C4-2B (cell line): ENCODE results near the gene PLEKHA5.

Experiments used
- H3K27ac ChIP-seq: fragments of 450-650 bp; 2 replicates; pipeline ENCODE4 v1.5.1; 2017
- ZFX ChIP-seq: fragments of 450-650 bp; IDR thresholded peaks from 2 replicates; pipeline ENCODE4 v1.6.1; 2017
- TF ChIP-seq, protein P1 (sequence below): fragments of 450-650 bp; conservative IDR thresholded peaks from 2 replicates; pipeline ENCODE4 v1.5.1; 2017; ENCODE audit warnings: mild to moderate bottlenecking

Gene PLEKHA5

DNA sequence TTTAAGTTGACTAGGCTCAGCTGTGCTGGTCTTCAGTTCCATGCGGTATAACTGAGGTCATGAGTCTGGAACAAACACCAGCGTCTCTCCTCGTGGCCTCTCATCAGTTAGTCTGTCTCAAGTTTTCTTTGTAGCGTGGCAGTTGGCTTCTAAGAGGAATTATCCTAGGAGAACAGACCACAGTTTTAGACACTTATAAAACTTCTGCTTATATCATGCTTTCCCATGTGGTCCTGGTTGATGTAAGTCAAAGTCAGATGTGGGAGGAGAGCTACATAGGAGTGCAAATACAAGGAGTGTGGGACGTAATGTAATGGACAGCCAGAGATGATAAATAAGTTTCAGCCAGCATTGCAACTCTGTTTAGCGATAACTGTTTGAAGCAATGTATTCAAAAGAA lies 14.8 kb downstream of the PLEKHA5 start:
- no peak overlapping the region for H3K27ac ChIP-seq
- TF ChIP-seq, protein P1, sequence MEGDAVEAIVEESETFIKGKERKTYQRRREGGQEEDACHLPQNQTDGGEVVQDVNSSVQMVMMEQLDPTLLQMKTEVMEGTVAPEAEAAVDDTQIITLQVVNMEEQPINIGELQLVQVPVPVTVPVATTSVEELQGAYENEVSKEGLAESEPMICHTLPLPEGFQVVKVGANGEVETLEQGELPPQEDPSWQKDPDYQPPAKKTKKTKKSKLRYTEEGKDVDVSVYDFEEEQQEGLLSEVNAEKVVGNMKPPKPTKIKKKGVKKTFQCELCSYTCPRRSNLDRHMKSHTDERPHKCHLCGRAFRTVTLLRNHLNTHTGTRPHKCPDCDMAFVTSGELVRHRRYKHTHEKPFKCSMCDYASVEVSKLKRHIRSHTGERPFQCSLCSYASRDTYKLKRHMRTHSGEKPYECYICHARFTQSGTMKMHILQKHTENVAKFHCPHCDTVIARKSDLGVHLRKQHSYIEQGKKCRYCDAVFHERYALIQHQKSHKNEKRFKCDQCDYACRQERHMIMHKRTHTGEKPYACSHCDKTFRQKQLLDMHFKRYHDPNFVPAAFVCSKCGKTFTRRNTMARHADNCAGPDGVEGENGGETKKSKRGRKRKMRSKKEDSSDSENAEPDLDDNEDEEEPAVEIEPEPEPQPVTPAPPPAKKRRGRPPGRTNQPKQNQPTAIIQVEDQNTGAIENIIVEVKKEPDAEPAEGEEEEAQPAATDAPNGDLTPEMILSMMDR, result no peak
- TF ChIP-seq ZFX, result no peak

DNA sequence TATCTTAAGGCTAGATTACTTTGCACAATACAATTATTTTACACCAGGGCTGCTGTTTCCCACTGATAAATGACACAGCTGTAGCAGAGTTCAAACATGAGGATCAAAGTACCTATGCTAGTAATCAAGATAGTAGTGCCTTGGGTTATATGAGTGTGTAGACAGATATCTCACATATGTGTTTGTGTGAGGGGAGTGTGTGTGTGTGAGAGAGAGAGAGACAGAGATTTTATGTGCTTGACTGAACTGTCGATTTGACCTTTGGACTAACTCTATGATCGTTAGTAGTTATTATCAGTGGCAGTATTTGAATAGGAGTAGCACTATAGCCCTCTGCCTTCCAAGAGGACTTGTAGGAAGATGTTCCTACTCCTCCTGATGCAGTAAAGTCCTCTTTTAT lies 15.5 kb downstream of the PLEKHA5 start:
- H3K27ac ChIP-seq, result no peak overlapping the region
- no peak for TF ChIP-seq ZFX
- TF ChIP-seq, protein P1, result no peak

DNA sequence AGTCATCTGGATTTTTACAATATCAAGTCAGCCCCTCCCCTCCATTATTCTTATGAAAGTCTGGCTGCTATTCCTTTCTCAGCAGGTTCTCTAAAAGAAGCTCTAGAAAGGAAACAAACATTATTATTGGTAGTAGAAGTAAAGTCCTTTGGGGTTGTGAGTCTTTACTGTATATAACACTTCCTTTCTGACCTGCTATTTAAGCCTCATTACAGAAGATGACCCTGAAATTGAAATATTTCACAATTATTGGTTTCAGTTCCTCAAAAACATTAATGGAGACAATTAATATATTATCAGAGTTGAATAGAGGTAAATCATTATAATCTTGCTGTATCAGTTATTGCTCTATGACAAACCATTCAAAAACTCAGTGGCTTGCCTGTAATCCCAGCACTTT lies 19.3 kb downstream of the PLEKHA5 start:
- TF ChIP-seq, protein P1, result no peak
- no peak for TF ChIP-seq ZFX
- peak overlapping the region; percentile 32 for H3K27ac ChIP-seq

DNA sequence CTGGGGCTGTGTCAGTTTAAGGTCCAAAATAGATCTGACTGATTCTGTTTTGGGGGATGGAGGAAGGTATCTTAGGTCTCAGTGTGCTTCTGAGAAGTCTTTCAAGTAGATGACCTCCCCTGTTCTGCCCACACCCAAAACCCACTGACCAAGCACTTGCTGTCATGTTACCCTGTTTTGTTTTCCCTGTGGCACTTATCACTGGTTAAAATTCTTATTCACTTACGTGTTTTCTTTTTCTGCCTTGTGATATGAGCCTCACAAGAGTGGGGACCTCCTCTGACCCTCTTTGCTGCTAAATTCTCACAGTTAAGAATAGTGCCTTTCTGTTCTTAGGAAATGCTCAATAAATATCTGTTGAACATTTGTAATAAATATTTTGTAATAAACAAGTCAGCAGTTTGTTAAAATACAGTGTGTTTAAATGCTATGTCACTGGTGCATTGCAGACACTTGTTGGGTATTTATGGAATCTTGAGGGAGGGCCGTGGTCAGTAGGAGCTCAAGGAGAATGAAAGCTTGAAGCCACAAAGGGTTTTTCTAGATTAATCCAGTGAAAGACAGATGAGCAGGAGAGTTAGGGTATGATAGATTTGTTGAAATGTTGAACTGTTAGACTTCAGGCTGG lies 20.9 kb downstream of the PLEKHA5 start:
- TF ChIP-seq, protein P1, result no peak
- no peak for TF ChIP-seq ZFX
- H3K27ac ChIP-seq, result no peak overlapping the region

DNA sequence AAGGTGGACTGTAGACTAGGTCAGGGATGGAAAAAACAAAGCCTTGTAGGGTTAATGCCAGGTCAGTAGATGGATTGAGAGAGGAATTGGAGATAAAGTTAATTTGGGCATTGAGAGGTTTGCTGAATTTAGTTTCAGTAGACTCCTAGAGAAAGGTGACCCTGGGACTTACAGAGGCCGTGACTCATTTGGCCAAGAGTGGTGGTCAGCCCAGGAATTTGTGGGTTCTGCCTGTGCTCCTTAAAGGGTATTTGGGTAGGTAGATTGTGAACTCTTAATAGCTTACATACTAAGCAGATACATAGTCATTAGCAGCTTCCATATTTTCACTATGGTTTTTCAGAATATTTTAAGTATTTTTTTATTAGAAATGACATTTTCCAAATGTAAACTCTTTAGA lies 21.8 kb downstream of the PLEKHA5 start:
- no peak for TF ChIP-seq ZFX
- TF ChIP-seq, protein P1, result no peak

DNA sequence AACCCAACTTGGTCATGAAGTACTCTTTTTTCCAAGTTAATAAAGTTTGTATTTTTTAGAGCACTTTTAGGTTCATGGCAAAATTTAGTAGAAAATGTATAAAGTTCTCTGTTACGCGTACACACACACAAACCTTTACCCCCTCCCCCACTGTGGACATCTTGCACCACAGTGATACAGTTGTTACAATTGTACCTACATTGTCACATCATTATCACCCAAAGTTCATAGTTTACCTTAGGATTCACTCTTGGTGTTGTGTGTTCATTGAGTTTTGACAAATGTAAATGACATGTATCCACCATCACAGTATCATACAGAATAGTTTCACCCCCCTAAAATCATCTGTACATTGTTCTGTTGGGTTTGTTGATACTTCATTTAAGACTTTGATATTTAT lies 23.9 kb downstream of the PLEKHA5 start:
- TF ChIP-seq, protein P1, result no peak
- no peak for TF ChIP-seq ZFX
- no peak overlapping the region for H3K27ac ChIP-seq

More for the DNA sequence above, 21.8 kb downstream of the PLEKHA5 start:
- H3K27ac ChIP-seq, result no peak overlapping the region

DNA sequence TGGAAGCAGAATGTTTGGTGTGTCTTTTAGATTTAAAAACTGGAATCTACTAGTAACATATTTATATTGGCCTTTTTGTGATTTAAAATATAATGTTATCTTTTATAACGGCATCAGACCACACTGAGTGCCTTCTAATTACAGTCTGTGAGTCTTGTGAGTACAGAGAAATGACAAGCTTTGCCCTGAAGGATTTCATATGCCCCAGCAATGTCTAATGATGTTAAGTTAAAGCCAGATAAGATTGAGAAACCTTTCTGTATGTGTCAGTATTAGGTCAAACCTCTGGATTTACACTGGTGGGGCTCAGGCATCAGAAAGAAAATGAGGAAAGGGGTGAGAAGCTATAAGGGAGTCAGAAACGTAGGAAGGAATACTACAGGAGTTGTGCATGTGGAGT lies 25.2 kb downstream of the PLEKHA5 start:
- H3K27ac ChIP-seq, result no peak overlapping the region
- TF ChIP-seq, protein P1, result no peak
- no peak for TF ChIP-seq ZFX
